ENCODE data around the gene SLITRK4.

- TF ChIP-seq CTCF (IDR thresholded peaks at IDR 0.05; ENCODE audit: low read length) (no peak), EZH2 (IDR thresholded peaks at IDR 0.05; ENCODE audit: borderline replicate concordance, low read length) (no peak)
Measured at GRCh38 chrX:143674926-143675325, 39.0 kb upstream of the SLITRK4 start.
